EL (cell line): ENCODE measurements around the gene RCL1.
A peak's percentile ranks its signal among the peaks of the same experiment; 100 is the strongest.
"Not testable (repeated sequence)": the region's sequence is repeated elsewhere in the genome, so short reads cannot be mapped to it uniquely, and the experiment has no call there.

ENCODE experiments used
- DNase-seq: peaks from one replicate; pipeline ENCODE4 v3.0.0-alpha.2; 2016

RCL1 gene

GRCh38 chr9:4891674-4892073 is 98.9 kb downstream of the RCL1 start:
- no peak for DNase-seq

GRCh38 chr9:4892501-4893194 is 99.9 kb downstream of the RCL1 start:
- DNase-seq, result no peak

- DNase-seq, result peak; percentile 62
Observed at GRCh38 chr9:4894076-4894475, 101.3 kb downstream of the RCL1 start.

- not testable (repeated sequence) for DNase-seq
Observed at GRCh38 chr9:4899853-4900252, 107.1 kb downstream of the RCL1 start.

- peak; percentile 77 for DNase-seq
Observed at GRCh38 chr9:4901401-4902134, 108.8 kb downstream of the RCL1 start.

GRCh38 chr9:4902135-4902475 is 109.4 kb downstream of the RCL1 start:
- no peak for DNase-seq

GRCh38 chr9:4904322-4905134 is 111.8 kb downstream of the RCL1 start:
- DNase-seq, result peak; percentile 67

- no peak for DNase-seq
Observed at GRCh38 chr9:4905135-4905490, 112.4 kb downstream of the RCL1 start.
